HFFc6 (cell line): ENCODE data around the gene ISYNA1. TPM values are rescaled to one million over a fixed set of nuclear protein-coding genes. Genes with fewer than 3 reads are reported as not detected.
A peak's percentile ranks its signal among the peaks of the same experiment; 100 is the strongest.

Experiments
- DNase-seq: peaks from one replicate; pipeline ENCODE4 v3.0.0-alpha.2; 2018
- H3K27ac Mint-ChIP-seq: 2 replicates; pipeline ENCODE4 v1.8.0; 2020; ENCODE audit warnings: mild to moderate bottlenecking, mixed read lengths
- H3K27me3 Mint-ChIP-seq: 2 replicates; pipeline ENCODE4 v1.8.0; 2021; ENCODE audit warnings: mild to moderate bottlenecking, moderate library complexity, mixed read lengths; ENCODE audit not compliant: insufficient read depth
- H3K36me3 Mint-ChIP-seq: 2 replicates; pipeline ENCODE4 v1.8.0; 2021; ENCODE audit warnings: low read depth, mixed read lengths
- H3K4me1 Mint-ChIP-seq: 2 replicates; pipeline ENCODE4 v1.8.0; 2020; ENCODE audit warnings: low read depth, mixed read lengths
- H3K4me3 Mint-ChIP-seq: 2 replicates; pipeline ENCODE4 v1.8.0; 2020; ENCODE audit warnings: mild to moderate bottlenecking, moderate library complexity, mixed read lengths
- H3K9me3 Mint-ChIP-seq: 2 replicates; pipeline ENCODE4 v1.8.0; 2020; ENCODE audit warnings: mild to moderate bottlenecking, mixed read lengths
- CTCF ChIP-seq: fragments of 200-600 bp; sonication (generic); IDR thresholded peaks from 2 replicates; pipeline ENCODE4 v1.5.0; 2021; ENCODE audit warnings: antibody characterized with exemption, mild to moderate bottlenecking
- total RNA-seq, 6 experiments: library from RNA; stranded (reverse); fragmentation: NEBNext Ultra II Directional; extraction: Animal tissue kit (Norgen Biotek cat#: 25700); gene quantifications; 2 replicates in 1 of 6; 3 replicates in 5 of 6; pipeline ENCODE4 v1.2.3, GENCODE V29; 2021

ISYNA1 gene
- total RNA-seq, 6 experiments from 2014 or later = 2.3 to 3.7 (median 3.2) TPM

GRCh38 chr19:18457483-18458331 is 19.8 kb upstream of the ISYNA1 start:
- Mint-ChIP-seq H3K4me1 (peaks cover 40% of the 10 kb centered on the region), H3K9me3 (peaks cover 5% of the 10 kb centered on the region; the same call in 1 of the 2 replicates), H3K27ac (peak overlapping the region; percentile 36; the same call in 1 of the 2 replicates), H3K27me3 (peaks cover 8% of the 10 kb centered on the region), H3K36me3 (peaks cover 31% of the 10 kb centered on the region), H3K4me3 (no peak overlapping the region)
- no peak for TF ChIP-seq CTCF
- DNase-seq = no peak

GRCh38 chr19:18456974-18457373 is 19.0 kb upstream of the ISYNA1 start:
- no peak for TF ChIP-seq CTCF
- H3K4me3 Mint-ChIP-seq = no peak overlapping the region
- no peak overlapping the region for H3K27ac Mint-ChIP-seq
- peaks cover 8% of the 10 kb centered on the region for H3K27me3 Mint-ChIP-seq
- H3K4me1 Mint-ChIP-seq = peaks cover 46% of the 10 kb centered on the region
- H3K9me3 Mint-ChIP-seq = peaks cover 5% of the 10 kb centered on the region; the same call in 1 of the 2 replicates
- no peak for DNase-seq
- H3K36me3 Mint-ChIP-seq = peaks cover 30% of the 10 kb centered on the region

GRCh38 chr19:18456279-18456678 is 18.3 kb upstream of the ISYNA1 start:
- Mint-ChIP-seq H3K4me3 (no peak overlapping the region), H3K27me3 (peaks cover 8% of the 10 kb centered on the region), H3K9me3 (peaks cover 5% of the 10 kb centered on the region; the same call in 1 of the 2 replicates), H3K36me3 (peaks cover 25% of the 10 kb centered on the region), H3K27ac (0 out of 2 replicates have a peak overlapping the region, but pooled peaks have one; percentile 22), H3K4me1 (peaks cover 42% of the 10 kb centered on the region)
- DNase-seq = no peak
- no peak for TF ChIP-seq CTCF

GRCh38 chr19:18453269-18454024 is 15.5 kb upstream of the ISYNA1 start:
- Mint-ChIP-seq H3K36me3 (peaks cover 22% of the 10 kb centered on the region), H3K4me3 (peak overlapping the region; percentile 2; the same call in 1 of the 2 replicates), H3K4me1 (peaks cover 29% of the 10 kb centered on the region), H3K27ac (peak overlapping the region; percentile 67), H3K9me3 (no peaks in the 10 kb centered on the region), H3K27me3 (peaks cover 3% of the 10 kb centered on the region)
- TF ChIP-seq CTCF = no peak
- DNase-seq = peak; percentile 69

- H3K4me1 Mint-ChIP-seq = peaks cover 29% of the 10 kb centered on the region
- TF ChIP-seq CTCF = no peak
- H3K9me3 Mint-ChIP-seq = no peaks in the 10 kb centered on the region
- peaks cover 2% of the 10 kb centered on the region for H3K27me3 Mint-ChIP-seq
- DNase-seq = peak; percentile 32
- peak overlapping the region; percentile 57; the same call in 1 of the 2 replicates for H3K4me3 Mint-ChIP-seq
- H3K27ac Mint-ChIP-seq = peak overlapping the region; percentile 67
- peaks cover 24% of the 10 kb centered on the region for H3K36me3 Mint-ChIP-seq
Measured at GRCh38 chr19:18452386-18452785, 14.5 kb upstream of the ISYNA1 start.
